Omental fat pad (tissue), 4 donors: ENCODE measurements around the gene DNAJB14. TPM values are rescaled to one million over a fixed set of nuclear protein-coding genes. Genes with fewer than 3 reads are reported as not detected.

Experiments
- ATAC-seq: fragments of 150-250 bp; one replicate; pipeline ENCODE4 v1.9.1; 2016; ENCODE audit warnings: mild to moderate bottlenecking, moderate library complexity; ENCODE audit not compliant: low FRiP score
- DNase-seq: peaks from one replicate; pipeline ENCODE4 v3.0.0-alpha.2; 2019; ENCODE audit warnings: low spot score
- CTCF ChIP-seq, 3 donors: fragments of 450-650 bp; IDR thresholded peaks; one replicate each; pipeline ENCODE4 v1.5.1; 2016 to 2017; ENCODE audit warnings: antibody characterized with exemption in 3 of 3, mild to moderate bottlenecking in 3 of 3, moderate library complexity in 2 of 3
- total RNA-seq, 4 donors: library from RNA; depleted of rRNA; stranded (reverse); fragments of >200 nt; gene quantifications; one replicate each; pipeline ENCODE4 v1.1.0, GENCODE V29; 2016

Gene DNAJB14
- total RNA-seq, 4 donors from 2014 or later, result 27.7 to 45.2 (median 32.6) TPM

GRCh38 chr4:99943904-99944437 lies 2.4 kb downstream of the DNAJB14 start:
- TF ChIP-seq CTCF (IDR thresholded peaks at IDR 0.05), result no peak
- DNase-seq (no peak), ATAC-seq (no peak)

DNA sequence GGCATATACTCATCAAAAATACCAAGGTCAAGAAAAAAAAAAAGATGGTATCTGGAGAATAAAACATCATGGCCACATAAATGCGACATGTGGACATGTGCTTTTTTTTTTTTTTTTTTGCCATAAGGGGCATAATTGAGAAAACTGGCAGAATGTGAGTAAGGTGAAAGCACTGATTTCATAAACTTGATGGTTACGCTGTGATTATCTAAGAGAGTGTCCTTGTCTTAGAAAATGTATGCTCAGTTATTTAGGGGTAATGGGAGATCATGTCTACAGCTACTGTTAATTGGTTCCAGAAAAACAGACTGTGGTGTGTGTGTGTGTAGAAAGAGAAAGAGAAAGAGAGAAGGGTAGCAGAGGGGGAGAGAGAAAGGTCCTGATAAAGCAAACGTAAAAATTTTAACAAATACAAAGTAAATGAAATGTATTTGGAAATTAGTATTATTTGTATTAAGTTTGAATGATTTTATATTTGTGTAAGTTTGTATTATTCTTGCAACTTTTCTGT lies 8.1 kb downstream of the DNAJB14 start:
- DNase-seq (no peak), ATAC-seq (no peak)
- TF ChIP-seq CTCF (IDR thresholded peaks at IDR 0.05), result no peak

DNA sequence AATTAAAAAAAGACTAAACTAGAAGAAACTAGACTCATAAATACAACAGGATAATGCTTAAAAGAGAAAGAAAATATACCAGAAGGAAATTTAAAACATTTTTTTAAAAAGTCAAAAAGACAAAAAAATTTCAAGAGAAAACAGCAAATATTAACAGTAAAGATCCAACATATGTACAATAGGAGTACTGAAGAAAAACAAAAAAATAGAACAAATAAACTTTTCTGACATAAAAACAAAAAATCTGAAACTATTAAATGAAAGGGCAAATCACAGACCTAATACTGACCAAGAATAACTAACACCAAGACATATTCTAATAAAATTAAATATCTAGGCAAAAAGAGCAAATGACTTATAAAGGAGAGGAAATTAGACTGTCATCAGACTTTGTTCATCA lies 11.5 kb downstream of the DNAJB14 start:
- TF ChIP-seq CTCF (IDR thresholded peaks at IDR 0.05), result no peak
- DNase-seq (no peak), ATAC-seq (no peak)

DNA sequence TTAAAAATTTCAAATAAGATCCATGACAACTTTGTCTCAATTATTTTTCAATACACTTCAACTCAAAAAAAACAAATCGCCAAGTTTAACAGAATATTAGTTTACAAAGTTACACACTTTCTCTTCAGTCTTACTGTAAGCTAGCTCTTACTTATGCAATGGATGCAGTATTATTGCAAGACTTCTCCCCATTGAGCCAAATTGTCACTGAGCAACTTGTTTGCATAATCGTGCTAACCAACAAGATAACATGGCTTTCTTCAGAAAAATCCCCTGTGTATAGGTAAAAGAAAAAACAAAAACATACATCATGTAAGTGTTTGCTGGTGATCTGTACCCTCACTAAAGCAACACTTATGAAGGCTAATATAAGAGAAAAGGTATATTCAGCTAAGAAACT lies 18.9 kb downstream of the DNAJB14 start:
- DNase-seq, result no peak
- no peak for ATAC-seq
- TF ChIP-seq CTCF (IDR thresholded peaks at IDR 0.05), result no peak

DNA sequence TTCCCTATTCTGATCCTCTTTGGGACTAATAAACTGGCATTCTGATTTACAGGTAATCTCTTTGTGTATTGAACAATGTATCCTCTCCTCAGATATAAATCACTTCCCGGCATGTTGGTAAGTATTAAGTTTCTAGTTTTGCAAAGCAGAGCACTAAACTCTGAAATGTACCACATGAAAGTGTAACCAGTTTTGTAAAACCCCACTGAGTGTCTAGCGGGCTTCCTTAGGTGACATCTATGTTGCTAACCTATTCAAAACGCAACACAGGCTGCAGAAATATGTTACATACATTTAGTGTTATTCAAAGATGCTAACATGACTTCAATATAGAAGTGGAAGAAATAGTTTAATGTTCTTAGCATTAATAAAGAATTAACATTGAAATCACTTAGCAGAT lies 25.2 kb downstream of the DNAJB14 start:
- DNase-seq (no peak), ATAC-seq (no peak)
- TF ChIP-seq CTCF (IDR thresholded peaks at IDR 0.05), result no peak

- TF ChIP-seq CTCF (IDR thresholded peaks at IDR 0.05), result no peak
- no peak for ATAC-seq
Measured at GRCh38 chr4:99918656-99919055, 27.8 kb downstream of the DNAJB14 start.

DNA sequence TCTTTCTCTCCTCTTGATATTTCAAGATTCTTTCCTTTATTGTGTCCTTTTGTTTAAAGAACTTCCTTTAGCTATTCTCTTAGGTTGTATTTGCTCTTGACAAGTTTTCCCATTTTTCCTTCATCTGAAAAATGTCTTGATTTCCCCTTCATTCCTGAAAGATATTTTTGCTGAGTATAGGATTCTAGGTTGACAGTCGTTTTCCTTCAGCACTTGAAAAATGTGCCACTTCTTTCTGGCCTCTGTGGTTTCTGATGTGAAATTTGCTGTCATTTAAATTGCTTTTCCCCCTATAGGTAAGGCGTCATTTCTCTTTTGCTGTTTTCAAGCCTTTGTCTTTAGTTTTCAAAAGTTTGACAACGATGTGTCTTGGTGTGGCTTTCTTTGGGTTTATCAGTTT lies 28.8 kb downstream of the DNAJB14 start:
- TF ChIP-seq CTCF (IDR thresholded peaks at IDR 0.05), result no peak
- ATAC-seq (no peak), DNase-seq (no peak)

More at GRCh38 chr4:99918656-99919055, 27.8 kb downstream of the DNAJB14 start:
- DNase-seq, result no peak
